Measurements from ENCODE around the gene STON1.

GRCh38 chr2:48511849-48512470, 18.0 kb upstream of the STON1 start:
- TF ChIP-seq EP300 (IDR thresholded peaks at IDR 0.05; ENCODE audit: low read depth) = no peak
- no peak for TF ChIP-seq POLR2AphosphoS5 (IDR thresholded peaks at IDR 0.05)
- TF ChIP-seq CTCF (IDR thresholded peaks at IDR 0.05) = no peak
- TF ChIP-seq POLR2A (IDR thresholded peaks at IDR 0.05) = no peak

Measured in transverse colon (tissue), 4 donors.